Hepatocyte (in vitro differentiated cells): Measurements from ENCODE around the gene CLP1. TPM values are rescaled to one million over a fixed set of nuclear protein-coding genes. Genes with fewer than 3 reads are reported as not detected.

Experiments used
- DNase-seq: peaks from one replicate; pipeline ENCODE4 v3.0.0-alpha.2; 2016; ENCODE audit warnings: low spot score
- H2AFZ ChIP-seq: fragments of 200-600 bp; sonication (generic); 2 replicates; pipeline ENCODE4 v1.6.0; 2016; ENCODE audit warnings: antibody characterized with exemption, mild to moderate bottlenecking
- H3K27ac ChIP-seq: fragments of 200-600 bp; sonication (generic); 2 replicates; pipeline ENCODE4 v1.5.1; 2016; ENCODE audit warnings: mild to moderate bottlenecking
- H3K27me3 ChIP-seq: fragments of 200-600 bp; sonication (generic); 2 replicates; pipeline ENCODE4 v1.6.1; 2016
- H3K36me3 ChIP-seq: fragments of 200-600 bp; sonication (generic); replicated peaks from 2 replicates; pipeline ENCODE4 v1.5.1; 2016; ENCODE audit warnings: low read depth; ENCODE audit not compliant: insufficient read depth
- H3K4me1 ChIP-seq: fragments of 200-600 bp; sonication (generic); 2 replicates; pipeline ENCODE4 v1.5.1; 2016; ENCODE audit warnings: mild to moderate bottlenecking, moderate library complexity; ENCODE audit not compliant: insufficient read depth
- H3K4me2 ChIP-seq: fragments of 200-600 bp; sonication (generic); 2 replicates; pipeline ENCODE4 v1.6.0; 2016
- H3K4me3 ChIP-seq: fragments of 200-600 bp; sonication (generic); 2 replicates; pipeline ENCODE4 v1.5.1; 2016; ENCODE audit warnings: mild to moderate bottlenecking
- H3K79me2 ChIP-seq: fragments of 200-600 bp; sonication (generic); 2 replicates; pipeline ENCODE4 v1.6.0; 2017; ENCODE audit warnings: mild to moderate bottlenecking
- H3K9me2 ChIP-seq: fragments of 200-600 bp; sonication (generic); replicated peaks from 2 replicates; pipeline ENCODE4 v1.6.0; 2017; ENCODE audit warnings: mild to moderate bottlenecking; ENCODE audit not compliant: insufficient read depth
- H3K9me3 ChIP-seq: fragments of 200-600 bp; sonication (generic); 2 replicates; pipeline ENCODE4 v1.5.1; 2016; ENCODE audit warnings: low read depth, mild to moderate bottlenecking
- H4K20me1 ChIP-seq: fragments of 200-600 bp; sonication (generic); 2 replicates; pipeline ENCODE4 v1.6.0; 2016; ENCODE audit warnings: mild to moderate bottlenecking; ENCODE audit not compliant: insufficient read depth, poor library complexity, severe bottlenecking
- EZH2 ChIP-seq: fragments of 200-600 bp; sonication (generic); IDR thresholded peaks from 2 replicates; pipeline ENCODE4 v1.6.1; 2016; ENCODE audit warnings: antibody characterized with exemption, mild to moderate bottlenecking, borderline replicate concordance
- EZH2phosphoT487 ChIP-seq: fragments of 200-600 bp; sonication (generic); IDR thresholded peaks from one replicate; pipeline ENCODE4 v1.6.1; 2018; ENCODE audit warnings: antibody characterized with exemption, mild to moderate bottlenecking, low read depth, moderate library complexity; ENCODE audit not compliant: unreplicated experiment, severe bottlenecking
- WGBS: methylation state at CpG from one replicate; pipeline ENCODE4 v1.1.6; 2016; ENCODE audit warnings: low lambda C conversion rate; ENCODE audit errors: missing lambda C conversion rate; 5-methylcytosine and 5-hydroxymethylcytosine counted together
- polyA plus RNA-seq: library from polyadenylated mRNA; unstranded; fragments of >200 nt; fragmentation: Nextera tagmentation; extraction: Ambion mirVana; gene quantifications from 2 replicates; pipeline ENCODE4 v1.2.1, GENCODE V29; 2016
- total RNA-seq: library from RNA; depleted of rRNA; stranded (reverse); fragments of >200 nt; gene quantifications from 2 replicates; pipeline ENCODE4 v1.2.3, GENCODE V29; 2014
- TF ChIP-seq, protein P1 (sequence below): fragments of 200-600 bp; sonication (generic); IDR thresholded peaks from 2 replicates; pipeline ENCODE4 v1.5.1; 2016; ENCODE audit warnings: antibody characterized with exemption, mild to moderate bottlenecking; ENCODE audit not compliant: poor library complexity

The CLP1 gene
- total and polyA plus RNA-seq, 2 experiments from 2014 or later, result 15.4 to 18.5 TPM

DNA sequence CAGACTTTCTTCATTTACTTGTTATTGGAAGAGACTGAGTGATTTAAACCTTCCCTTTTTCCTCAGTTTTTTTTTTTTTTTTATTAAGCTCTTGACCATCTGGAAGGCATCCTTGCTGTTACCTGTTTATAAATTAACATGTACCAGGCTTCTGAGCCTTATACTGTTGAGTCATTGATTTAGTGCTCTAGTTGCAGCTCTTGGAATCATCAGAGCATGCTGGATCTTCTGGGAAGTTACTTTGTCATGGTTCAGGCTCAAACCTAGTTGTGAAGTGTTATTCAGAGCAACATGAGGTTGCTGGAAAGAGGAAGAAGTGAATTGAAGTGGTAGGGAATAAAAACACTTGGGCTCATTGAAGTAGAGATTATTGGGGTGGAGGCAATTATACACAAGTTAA is 16.7 kb downstream of the CLP1 start:
- DNase-seq, result no peak
- no peak overlapping the region for H3K4me2 ChIP-seq
- H3K79me2 ChIP-seq, result peaks cover 95% of the 10 kb centered on the region
- no peaks in the 10 kb centered on the region for H3K36me3 ChIP-seq
- peaks cover 26% of the 10 kb centered on the region for H4K20me1 ChIP-seq
- no peak overlapping the region for H2AFZ ChIP-seq
- H3K27me3 ChIP-seq, result no peaks in the 10 kb centered on the region
- no peaks in the 10 kb centered on the region for H3K9me3 ChIP-seq
- no peak overlapping the region for H3K4me3 ChIP-seq
- H3K9me2 ChIP-seq, result no peaks in the 10 kb centered on the region
- TF ChIP-seq, protein P1, sequence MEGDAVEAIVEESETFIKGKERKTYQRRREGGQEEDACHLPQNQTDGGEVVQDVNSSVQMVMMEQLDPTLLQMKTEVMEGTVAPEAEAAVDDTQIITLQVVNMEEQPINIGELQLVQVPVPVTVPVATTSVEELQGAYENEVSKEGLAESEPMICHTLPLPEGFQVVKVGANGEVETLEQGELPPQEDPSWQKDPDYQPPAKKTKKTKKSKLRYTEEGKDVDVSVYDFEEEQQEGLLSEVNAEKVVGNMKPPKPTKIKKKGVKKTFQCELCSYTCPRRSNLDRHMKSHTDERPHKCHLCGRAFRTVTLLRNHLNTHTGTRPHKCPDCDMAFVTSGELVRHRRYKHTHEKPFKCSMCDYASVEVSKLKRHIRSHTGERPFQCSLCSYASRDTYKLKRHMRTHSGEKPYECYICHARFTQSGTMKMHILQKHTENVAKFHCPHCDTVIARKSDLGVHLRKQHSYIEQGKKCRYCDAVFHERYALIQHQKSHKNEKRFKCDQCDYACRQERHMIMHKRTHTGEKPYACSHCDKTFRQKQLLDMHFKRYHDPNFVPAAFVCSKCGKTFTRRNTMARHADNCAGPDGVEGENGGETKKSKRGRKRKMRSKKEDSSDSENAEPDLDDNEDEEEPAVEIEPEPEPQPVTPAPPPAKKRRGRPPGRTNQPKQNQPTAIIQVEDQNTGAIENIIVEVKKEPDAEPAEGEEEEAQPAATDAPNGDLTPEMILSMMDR, result no peak
- no peak for TF ChIP-seq EZH2phosphoT487
- TF ChIP-seq EZH2, result no peak
- H3K4me1 ChIP-seq, result peaks cover 7% of the 10 kb centered on the region
- no peak overlapping the region for H3K27ac ChIP-seq

DNA sequence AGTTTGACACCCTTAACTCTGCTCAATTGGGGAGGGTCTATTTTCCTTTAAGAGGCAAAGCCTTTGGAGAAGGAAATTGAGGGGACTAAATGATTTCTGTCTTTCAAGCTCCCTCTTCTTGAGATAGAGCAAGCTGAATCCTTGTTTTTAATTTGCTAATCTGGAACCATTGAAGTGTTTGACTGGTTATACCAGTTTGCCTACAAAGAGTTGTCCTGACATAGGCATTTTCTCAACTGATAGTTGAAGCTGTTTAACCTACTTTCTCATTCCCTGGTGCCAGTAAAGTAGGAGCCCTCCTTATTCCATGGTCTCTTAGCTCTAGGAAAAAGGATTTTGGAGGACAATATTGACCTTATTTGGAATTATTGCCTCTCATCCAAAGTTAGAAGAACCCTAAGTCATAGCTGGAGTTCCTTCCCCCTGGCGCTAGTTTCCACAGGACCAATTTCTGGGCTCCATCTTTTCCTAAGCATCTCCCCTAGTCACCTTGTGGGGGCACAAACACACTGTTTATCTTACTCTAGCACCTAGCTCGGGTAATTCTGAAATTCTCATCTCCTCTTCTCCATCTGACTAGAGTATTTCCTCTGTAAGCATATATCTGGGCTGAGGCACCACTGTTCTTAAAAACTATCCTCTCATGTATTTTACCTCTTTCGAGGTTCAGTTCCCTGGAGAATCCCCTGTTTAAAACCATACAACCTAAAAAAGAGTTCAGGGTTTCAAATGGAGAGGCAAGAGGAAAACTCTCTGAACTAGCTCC is 17.8 kb downstream of the CLP1 start:
- peaks cover 25% of the 10 kb centered on the region for H4K20me1 ChIP-seq
- peak overlapping the region; percentile 29 for H3K4me2 ChIP-seq
- H3K4me3 ChIP-seq, result no peak overlapping the region
- DNase-seq, result no peak
- no peaks in the 10 kb centered on the region for H3K9me3 ChIP-seq
- H2AFZ ChIP-seq, result no peak overlapping the region
- 88% methylated on average over 3 of the region's 3 CpGs for whole genome bisulfite sequencing
- TF ChIP-seq EZH2phosphoT487, result no peak
- TF ChIP-seq EZH2, result no peak
- TF ChIP-seq, protein P1, result no peak
- H3K27me3 ChIP-seq, result no peaks in the 10 kb centered on the region
- no peaks in the 10 kb centered on the region for H3K36me3 ChIP-seq
- H3K27ac ChIP-seq, result peak overlapping the region; percentile 18
- no peaks in the 10 kb centered on the region for H3K4me1 ChIP-seq
- H3K9me2 ChIP-seq, result no peaks in the 10 kb centered on the region
- peaks cover 95% of the 10 kb centered on the region for H3K79me2 ChIP-seq

DNA sequence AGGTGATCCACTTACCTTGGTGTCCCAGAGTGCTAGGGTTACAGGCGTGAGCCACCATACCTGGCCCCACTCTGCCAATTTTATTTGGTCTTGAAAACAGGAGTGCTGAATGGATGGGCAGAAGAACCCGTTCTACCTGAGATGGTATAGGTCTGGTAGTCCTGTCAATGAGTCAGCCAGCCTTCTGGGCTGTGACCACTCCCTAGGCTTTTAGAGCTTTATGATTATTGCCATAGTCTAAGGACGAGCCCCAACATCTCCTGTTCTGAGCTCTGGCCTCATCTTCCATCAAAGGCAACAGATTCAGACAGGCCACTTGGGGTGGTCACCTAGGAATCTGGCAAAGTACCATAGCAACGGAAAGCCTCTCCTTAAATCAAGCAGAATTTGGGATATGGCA is 21.8 kb downstream of the CLP1 start:
- H3K9me3 ChIP-seq, result no peaks in the 10 kb centered on the region
- no peak overlapping the region for H3K4me3 ChIP-seq
- peaks cover 17% of the 10 kb centered on the region for H4K20me1 ChIP-seq
- DNase-seq, result no peak
- peaks cover 86% of the 10 kb centered on the region for H3K79me2 ChIP-seq
- H3K9me2 ChIP-seq, result no peaks in the 10 kb centered on the region
- no peak overlapping the region for H3K4me2 ChIP-seq
- TF ChIP-seq EZH2phosphoT487 (no peak), EZH2 (no peak)
- TF ChIP-seq, protein P1, result no peak
- H3K27me3 ChIP-seq, result no peaks in the 10 kb centered on the region
- 95% methylated on average over 4 of the region's 4 CpGs for WGBS
- no peak overlapping the region for H3K27ac ChIP-seq
- no peak overlapping the region for H2AFZ ChIP-seq
- H3K4me1 ChIP-seq, result no peaks in the 10 kb centered on the region
- H3K36me3 ChIP-seq, result peaks cover 4% of the 10 kb centered on the region

DNA sequence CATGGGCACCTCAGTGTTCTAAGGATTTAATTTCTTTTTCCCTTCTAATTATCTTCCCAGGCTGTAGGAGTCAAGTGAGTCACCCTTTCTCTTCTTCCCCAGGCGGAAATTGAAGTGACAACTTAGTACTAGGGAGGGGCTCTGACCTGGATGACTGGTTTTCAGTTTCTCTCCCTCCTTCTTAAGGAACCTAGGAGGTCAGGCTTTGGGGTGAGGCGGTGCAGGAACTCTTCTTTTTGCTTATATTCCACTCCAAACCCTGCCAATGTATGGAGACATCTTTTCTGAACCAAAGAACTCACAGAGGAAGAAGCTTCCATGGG is 23.0 kb downstream of the CLP1 start:
- peaks cover 15% of the 10 kb centered on the region for H4K20me1 ChIP-seq
- H3K4me3 ChIP-seq, result no peak overlapping the region
- H3K9me2 ChIP-seq, result no peaks in the 10 kb centered on the region
- H3K27ac ChIP-seq, result no peak overlapping the region
- no peaks in the 10 kb centered on the region for H3K27me3 ChIP-seq
- H3K36me3 ChIP-seq, result peaks cover 4% of the 10 kb centered on the region
- 81% methylated on average over 2 of the region's 2 CpGs for WGBS
- no peaks in the 10 kb centered on the region for H3K9me3 ChIP-seq
- DNase-seq, result no peak
- peaks cover 80% of the 10 kb centered on the region for H3K79me2 ChIP-seq
- no peak overlapping the region for H2AFZ ChIP-seq
- H3K4me2 ChIP-seq, result no peak overlapping the region
- TF ChIP-seq EZH2phosphoT487, result no peak
- TF ChIP-seq, protein P1, result no peak
- no peak for TF ChIP-seq EZH2
- no peaks in the 10 kb centered on the region for H3K4me1 ChIP-seq
